ENCODE results near the gene TMPRSS9. TPM values are rescaled to one million over a fixed set of nuclear protein-coding genes. Genes with fewer than 3 reads are reported as not detected.

The TMPRSS9 gene
- polyA plus RNA-seq, 3 donors = 0.21 to 0.27 (median 0.25) TPM

DNA sequence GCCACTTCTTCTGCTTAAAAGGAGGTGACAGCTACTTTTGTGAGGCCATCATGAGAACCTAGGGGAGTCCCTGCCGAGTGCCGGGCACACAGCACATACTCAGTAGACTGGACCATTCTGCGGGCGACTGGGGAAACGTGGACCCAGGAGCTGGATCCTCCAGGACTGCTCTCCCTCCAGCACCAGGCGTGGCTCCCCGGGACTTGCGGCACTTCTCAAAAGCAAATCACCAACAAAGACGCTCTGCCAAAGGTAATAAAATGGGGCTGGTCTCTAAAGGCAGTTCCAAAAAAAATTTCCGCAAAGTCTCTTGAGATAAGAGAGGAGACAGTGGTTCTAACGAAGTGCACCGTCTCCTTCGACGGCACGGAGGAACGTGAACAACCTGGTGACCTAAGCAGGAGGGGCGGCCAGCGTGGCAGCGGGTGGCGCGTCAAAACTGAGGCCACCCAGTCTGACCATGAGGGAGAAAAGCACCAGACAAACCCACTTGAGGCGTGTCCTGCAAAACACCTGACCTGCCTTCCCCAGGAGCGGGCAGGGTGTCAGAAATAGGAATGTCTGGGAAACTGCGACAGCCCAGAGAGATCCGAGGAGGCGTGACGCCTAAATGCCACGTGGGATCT, 1.4 kb upstream of the TMPRSS9 start:
- DNase-seq (ENCODE audit: low read depth in 3 of 3, low spot score in 2 of 3) = no peak

DNA sequence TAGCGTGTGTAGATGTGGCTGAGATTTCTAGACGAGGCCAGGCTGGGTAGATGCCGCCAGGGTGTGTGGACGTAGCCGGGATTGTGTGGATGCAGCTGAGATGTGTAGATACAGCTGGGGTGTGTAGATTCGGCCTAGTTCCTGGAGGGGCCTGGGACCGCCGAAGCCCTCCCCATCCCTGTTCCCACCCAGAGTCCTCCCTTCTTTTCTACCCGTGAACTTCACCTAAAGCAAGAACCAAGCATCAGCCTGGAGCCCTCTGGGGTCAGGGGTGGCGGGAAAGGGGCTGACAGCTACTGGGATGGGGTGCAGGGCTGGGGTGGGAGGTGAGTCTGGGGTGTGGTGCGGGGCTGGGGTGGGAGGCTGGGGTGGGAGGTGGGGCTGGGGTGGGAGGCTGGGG, 768 bp downstream of the TMPRSS9 start:
- no peak for DNase-seq (ENCODE audit: low read depth in 3 of 3, low spot score in 2 of 3)

DNA sequence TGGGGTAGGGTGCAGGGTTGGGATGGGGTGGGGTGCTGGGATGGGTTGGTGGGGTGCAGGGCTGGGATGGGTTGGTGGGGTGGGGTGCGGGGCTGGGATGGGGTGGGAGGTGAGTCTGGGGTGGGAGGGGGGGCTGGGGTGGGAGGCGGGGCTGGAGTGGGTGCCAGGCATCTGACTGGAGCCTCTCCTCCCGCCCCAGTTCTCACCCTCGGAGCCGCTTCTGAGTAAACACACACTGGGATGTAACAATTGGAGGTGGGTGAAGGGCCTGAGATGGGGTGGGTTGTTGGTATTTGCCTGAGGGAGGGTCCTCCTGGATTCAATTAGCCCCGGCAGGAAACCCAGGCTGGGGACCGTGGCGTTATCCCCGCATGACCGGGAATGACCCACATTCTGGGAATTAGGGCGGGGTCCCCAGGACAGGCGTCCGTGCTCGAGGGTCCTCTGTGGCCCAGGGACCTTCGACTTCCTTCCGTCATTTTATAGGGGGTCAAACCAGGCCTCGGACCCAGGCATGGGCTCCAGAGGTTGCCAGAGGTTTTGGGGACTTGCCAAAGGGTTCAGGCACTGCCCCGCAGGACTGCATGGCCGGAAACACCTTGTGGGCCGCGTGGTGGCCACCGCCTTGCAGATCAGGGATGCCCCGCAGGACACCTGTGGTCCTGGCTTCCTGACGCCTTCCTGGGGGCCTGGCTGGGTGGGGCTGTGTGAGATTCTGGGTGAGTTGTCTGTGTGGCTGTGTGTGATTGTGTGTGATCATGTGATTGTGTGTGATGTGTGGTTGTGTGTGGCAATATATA, 1.4 kb downstream of the TMPRSS9 start:
- no peak for DNase-seq (ENCODE audit: low read depth in 3 of 3, low spot score in 2 of 3)

DNA sequence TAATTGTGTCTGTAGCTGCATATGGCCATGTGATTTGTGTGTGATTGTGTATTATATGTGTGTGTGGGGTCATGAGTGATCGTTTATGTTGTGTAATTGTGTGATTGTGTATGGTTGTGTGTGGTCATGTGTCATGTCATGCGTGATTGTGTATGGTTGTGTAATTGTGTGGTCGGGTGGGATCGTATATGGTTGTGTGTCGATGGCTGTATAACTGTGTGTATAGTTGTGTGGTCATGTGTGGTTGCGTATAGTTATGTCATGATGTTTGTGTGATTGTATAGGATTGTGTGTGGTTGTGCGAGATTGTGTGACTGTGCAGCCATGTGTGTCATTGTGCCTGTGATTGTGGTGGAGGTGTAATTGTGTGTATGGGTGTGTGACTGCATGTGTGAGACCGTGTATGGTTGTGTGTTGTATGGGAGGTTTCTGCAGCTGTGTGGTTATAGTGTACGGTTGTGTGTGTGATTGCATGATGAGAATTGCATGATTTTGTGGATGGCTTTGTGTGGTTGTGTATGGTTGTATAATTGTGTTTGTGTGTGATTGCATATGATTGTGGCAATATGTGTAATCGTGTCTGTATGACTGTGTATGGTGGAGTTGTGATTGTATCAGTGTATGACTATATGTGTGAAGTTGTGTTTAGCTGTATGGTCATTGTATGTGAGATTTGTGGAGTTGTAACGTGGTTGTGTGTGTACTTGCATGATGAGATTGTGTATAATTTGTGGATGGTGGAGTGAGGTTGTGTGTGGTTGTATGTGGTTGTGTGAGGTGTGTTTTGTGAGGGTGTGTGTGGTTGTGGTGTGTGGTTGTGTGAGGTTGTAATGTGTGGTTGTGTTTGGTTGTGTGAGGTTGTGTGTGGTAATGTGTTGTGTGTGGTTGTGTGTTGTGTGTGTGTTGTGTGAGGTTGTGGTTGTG, 2.2 kb downstream of the TMPRSS9 start:
- DNase-seq (ENCODE audit: low read depth in 3 of 3, low spot score in 2 of 3) = no peak

DNA sequence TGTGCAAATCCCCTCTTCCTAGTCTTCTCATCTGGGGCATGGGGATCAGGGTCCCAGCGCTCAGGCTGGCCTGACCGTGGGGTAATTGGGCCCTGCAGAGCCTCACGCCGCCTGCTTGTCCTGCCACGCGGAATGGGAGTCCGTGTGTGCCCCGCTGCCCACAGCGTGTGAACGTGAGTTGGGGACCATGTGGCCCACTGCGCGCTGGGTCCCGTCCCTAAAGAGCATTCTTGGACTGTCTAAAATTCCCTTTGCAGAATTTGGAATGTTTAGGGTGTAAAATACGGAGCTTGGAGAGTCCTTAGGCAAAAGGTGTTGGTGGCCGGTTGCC, 2.9 kb downstream of the TMPRSS9 start:
- DNase-seq (ENCODE audit: low read depth in 3 of 3, low spot score in 2 of 3) = no peak

DNA sequence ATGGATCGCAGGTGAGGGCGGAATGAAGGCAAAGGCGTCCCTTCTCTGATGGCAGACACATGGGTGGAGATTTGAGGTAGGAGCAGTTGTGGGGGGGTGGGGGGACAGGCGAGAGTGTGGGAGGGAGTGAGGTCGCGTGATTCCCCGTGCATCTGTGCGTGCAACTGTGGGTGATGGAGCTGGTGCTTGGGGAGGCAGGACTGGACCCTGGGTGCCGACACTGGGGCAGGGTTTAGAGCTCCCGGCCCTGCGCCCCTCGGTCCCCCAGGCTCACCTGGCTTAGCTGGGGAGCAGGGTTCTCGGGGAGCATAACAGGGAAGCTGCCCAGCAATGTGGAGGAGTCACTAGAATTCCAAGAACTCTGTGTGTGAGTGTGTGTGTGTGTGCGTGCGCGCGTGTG, 3.4 kb downstream of the TMPRSS9 start:
- DNase-seq (ENCODE audit: low read depth in 3 of 3, low spot score in 2 of 3) = no peak

DNA sequence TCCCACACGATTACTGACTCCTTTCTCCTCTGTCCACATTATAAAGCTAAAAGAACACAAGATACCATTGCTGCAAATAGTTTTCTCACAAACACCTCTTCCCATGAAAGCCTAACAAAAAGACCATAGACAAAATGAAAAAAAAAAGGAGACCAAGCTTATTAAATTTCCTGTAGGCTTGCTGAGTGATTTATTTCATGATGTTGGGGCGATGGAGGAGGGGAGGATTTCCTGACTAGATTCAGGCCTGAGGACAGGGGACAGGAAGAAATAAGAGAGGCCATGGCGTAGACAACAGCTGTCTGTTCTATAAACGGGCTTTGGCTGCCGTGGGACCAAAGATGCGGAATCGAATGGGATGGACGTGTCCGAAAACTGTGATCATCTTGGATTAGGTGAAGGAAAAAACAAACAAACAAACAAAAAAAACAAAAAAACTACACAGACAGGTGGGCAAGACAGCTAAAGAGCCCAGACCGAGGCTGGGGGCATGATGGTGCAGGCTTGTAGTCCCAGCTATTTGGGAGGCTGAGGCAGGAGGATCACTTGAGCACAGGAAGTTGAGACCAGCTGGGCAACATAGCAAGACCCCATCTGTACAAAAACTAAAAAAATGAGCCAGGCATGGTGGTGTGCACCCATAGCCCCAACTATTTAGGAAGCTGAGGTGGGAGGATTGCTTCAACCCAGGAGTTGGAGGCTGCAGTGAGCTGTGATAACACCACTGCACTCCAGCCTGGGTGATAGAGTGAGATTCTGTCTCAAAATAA, 5.3 kb downstream of the TMPRSS9 start:
- peak in 1 of 3 donors; percentile 25 for DNase-seq (ENCODE audit: low read depth in 3 of 3, low spot score in 2 of 3)

DNA sequence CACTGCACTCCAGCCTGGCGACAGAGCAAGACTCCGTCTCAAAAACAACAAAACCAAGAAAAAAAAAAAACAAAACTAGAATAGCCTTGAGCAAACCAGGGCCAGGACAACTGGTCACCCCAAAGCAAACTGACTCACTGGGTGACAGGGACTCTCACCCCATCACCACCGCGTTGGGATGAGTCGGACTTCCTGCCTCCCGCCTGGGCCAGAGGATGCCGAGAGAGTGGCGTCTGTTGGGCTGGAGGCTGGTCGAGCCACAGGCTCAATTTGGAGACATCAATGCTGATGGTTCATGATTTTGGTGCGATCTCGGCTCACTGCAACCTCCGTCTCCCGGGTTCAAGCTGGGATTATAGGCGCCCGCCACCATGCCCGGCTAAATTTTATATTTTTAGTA, 11.6 kb downstream of the TMPRSS9 start:
- no peak for DNase-seq (ENCODE audit: low read depth in 3 of 3, low spot score in 2 of 3)

DNA sequence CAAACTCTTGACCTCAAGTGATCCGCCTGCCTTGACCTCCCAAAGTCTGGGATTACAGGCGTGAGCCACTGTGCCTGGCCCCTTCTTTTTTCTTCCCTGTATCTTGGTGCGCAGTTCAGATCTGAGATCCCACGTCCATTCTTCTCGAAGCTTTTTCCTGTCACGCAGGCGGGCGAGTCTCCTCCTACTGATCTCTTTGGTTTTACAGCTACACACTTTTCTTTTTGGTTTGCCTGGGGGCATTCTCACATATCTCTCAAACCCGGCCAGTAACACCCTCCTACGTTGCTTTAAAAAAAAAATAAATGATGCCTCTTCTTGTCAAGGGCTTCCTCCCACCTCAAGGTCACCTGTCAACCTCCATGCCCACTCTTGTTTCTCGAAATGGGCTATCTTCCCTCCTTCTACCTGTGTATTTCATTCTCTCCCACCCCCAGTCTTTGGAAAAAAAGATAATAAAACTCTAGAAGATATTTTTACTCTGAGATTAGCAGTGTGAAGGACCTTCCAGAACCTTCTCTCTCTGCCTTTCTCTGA, 12.1 kb downstream of the TMPRSS9 start:
- no peak for DNase-seq (ENCODE audit: low read depth in 3 of 3, low spot score in 2 of 3)

DNA sequence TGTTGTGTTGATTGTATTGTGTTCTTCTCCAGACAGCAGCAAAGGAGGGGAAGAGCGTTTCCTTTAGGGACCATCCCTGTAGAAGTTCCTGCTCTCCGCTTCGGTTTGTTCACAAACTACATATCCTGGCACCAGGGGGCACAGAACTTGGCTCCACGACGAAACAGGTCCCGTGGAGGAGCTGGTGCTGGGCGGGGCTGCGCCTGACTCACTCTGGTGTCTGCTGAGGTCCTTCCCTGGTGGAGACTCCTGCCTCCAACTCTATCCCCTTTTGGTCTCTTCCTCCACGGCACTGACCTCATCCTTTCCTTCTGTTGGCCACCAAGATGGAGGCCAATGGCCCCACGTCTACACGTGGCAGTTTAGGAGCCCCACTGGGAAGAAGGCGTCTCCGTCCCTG, 14.7 kb downstream of the TMPRSS9 start:
- DNase-seq (ENCODE audit: low read depth in 3 of 3, low spot score in 2 of 3) = no peak

DNA sequence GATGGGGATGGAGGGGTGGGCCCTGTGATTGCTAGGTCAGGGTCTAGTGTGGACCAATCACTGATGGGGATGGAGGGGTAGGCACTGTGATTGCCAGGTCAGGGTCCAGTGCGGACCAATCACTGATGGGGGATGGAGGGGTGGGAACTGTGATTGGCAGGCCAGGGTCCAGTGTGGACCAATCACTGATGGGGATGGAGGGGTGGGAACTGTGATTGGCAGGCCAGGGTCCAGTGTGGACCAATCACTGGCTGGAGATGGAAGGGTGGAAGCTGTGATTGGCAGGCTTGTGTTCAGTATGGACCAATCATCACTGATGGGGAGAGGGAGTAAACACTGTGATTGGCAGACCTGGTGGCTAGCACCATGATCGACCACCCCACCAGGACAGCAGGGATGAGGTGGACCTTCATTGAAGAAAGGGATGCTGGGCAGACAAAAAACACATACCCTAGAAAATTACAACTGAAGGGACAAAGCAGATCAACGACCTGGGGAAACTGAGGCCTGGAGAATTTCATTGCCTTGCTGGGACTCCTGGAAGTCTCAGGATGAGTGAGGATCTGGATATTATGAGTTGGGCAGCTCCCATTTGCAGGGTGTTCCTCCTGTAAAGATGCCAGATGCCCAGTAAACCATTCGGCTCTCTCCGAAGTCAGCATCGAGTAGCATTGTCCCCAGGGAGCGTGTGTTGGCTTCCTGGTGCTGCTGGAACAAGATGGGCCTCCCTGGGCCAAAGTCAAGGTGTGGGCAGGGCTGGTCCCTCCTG, 15.5 kb downstream of the TMPRSS9 start:
- no peak for DNase-seq (ENCODE audit: low read depth in 3 of 3, low spot score in 2 of 3)

DNA sequence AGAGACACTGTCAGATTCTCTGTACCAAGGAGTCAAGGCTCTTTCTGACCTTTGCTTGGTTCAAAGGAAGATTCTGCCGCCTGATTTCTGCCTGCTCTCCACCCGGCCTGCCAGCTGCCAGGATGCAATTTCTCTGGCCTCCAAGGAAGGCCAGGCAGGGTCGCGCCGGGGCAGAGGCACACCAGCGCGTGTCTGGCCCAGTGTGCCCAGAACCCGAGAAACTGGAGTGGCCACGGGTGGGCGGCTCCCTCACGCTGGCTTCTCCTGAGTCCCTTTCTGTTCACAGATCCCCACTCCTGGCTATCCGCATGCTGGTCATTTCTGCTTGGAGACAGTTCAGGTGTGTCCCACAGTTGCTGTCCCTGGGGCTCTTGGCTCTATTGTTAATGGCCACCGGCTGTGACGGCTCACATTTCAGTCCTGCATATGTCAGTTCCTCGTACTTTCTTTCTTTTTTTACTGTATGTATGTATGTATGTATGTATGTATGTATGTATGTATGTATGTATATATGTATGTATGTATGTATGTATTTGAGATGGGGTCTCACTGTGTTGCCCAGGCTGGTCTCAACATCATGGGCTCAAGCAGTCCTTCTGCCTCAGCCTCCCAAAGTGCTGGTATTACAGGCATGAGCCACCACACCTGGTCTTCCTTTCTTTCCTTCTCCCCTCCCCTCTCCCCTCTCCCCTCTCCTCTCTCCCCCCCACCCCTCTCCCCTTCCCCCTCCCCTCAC, 16.9 kb downstream of the TMPRSS9 start:
- no peak for DNase-seq (ENCODE audit: low read depth in 3 of 3, low spot score in 2 of 3)

DNA sequence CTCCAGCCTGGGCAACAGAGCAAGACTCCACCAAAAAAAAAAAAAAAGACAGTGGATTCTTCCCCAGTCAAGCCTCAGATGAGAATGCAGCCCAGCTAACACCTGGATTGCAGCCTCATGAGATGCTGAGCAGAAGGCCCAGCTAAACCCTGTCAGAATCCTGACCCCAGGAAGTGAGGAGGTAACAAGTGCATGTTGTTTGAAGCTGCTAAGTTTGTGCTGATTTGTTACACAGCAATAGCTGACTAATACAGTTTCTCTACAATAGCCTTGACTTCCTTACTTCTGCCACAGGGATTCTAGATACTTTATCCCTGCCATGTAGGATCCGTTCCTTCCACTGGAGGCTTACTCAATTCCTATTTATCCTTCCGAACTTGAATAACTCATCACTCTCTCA, 20.5 kb downstream of the TMPRSS9 start:
- DNase-seq (ENCODE audit: low read depth in 3 of 3, low spot score in 2 of 3) = no peak

DNA sequence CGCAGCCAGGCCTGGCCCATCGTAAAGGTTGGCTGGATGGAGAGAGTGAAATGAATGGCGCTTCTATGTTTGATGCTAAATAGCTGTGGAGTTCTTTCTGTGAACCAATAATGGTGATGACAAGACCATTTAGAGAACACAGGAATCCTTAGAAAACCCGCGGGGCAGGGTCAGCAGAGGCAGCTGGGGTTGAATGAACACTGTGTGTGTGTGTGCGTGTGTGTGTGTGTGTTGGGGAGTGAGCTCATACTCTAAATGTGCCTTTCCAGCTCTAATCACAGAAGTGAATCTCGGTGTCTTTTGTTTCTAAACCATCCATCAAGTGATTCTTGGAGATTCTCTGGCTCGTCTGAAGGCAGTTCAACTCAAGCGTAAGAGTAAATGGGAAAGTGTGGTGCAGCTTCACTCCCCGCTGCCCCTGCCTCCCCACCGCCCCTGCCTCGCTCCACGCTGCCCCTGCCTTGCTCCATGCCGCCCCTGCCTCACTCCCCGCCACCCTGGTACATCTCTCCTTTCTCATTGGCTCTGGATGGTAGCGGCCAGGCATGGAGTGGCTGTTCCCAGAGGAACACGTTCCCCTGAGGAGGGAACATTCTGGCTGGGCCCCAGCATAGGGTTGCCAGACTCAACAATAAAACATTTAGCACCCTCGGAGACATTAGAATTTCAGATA, 21.2 kb downstream of the TMPRSS9 start:
- DNase-seq (ENCODE audit: low read depth in 3 of 3, low spot score in 2 of 3) = no peak

DNA sequence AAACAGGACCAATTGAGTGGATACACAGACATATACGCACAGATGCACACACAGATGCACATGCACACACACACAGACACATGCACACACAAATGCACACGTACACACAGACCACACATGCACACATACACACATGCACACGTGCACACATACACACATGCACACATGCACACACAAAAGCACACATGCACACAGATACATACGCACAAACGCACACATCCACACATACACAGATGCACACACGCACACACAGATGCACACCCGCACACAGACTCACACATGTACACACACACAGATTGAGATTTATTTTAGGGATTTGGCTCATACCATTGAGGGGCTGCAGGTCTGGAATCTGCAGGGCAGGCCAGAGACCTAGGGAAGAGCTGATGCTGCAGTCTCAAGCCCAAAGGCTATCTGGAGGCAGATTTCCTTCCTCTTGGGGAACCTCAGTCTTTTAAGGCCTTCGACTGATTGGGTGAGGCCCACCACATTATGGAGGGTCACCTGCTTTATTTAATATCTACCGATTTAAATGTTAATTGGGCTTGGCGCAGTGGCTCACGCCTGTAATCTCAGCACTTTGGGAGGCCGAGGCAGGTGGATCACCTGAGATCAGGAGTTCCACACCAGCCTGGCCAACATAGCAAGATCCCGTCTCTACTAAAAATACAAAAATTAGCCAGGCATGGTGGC, 22.6 kb downstream of the TMPRSS9 start:
- DNase-seq (ENCODE audit: low read depth in 3 of 3, low spot score in 2 of 3) = no peak

DNA sequence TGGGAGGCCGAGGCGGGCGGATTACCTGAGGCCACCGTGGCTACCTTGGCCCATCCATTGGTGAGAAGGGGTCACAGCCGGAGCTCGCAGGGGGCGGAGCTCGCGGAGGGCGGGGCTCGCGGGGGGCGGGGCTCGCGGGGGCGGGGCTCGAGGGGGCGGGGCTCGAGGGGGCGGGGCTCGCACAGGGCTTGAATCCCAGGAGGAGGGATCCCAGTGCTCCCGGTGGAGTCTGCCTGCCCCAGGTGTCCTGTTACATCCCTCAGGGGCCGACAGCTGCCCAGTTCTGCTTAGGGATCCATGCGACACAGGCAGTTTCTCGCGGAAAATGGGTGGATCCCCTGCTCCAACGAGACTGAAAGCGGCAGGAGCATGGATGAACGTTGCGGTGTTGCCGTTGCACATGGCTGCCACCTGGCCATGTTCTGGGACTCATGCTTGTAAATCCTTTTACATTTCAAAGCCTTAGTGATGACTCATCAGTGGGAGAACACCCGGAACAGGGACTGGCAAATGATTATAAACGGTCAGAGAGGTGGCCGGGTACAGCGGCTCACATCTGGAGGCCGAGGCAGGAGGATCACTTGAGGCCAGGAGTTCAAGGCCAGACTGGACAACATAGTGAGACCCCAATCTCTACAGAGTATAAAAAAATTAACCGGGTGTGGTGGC, 25.1 kb downstream of the TMPRSS9 start:
- no peak for DNase-seq (ENCODE audit: low read depth in 3 of 3, low spot score in 2 of 3)

All from right renal cortex interstitium (tissue), 3 donors.